DMS79 (cell line): ENCODE data around the gene TNFRSF13B.
"Not testable (repeated sequence)": the region's sequence is repeated elsewhere in the genome, so short reads cannot be mapped to it uniquely, and the experiment has no call there.

Experiments
- DNase-seq: peaks from one replicate; lab custom pipeline; 2025; lab: John Stamatoyannopoulos, UW

The TNFRSF13B gene

GRCh38 chr17:17004997-17005614, 33.2 kb upstream of the TNFRSF13B start:
- not testable (repeated sequence) for DNase-seq

- no peak for DNase-seq
These were observed 32.5 kb upstream of the TNFRSF13B start for GRCh38 chr17:17004251-17004996.

- not testable (repeated sequence) for DNase-seq
These were observed 31.1 kb upstream of the TNFRSF13B start for GRCh38 chr17:17002731-17003715.

- DNase-seq: no peak
These were observed 30.1 kb upstream of the TNFRSF13B start for GRCh38 chr17:17001874-17002520.

GRCh38 chr17:17001076-17001777, 29.3 kb upstream of the TNFRSF13B start:
- DNase-seq: no peak

GRCh38 chr17:16999931-17000625, 28.2 kb upstream of the TNFRSF13B start:
- no peak for DNase-seq

- DNase-seq: peak; percentile 14
These were observed 25.9 kb upstream of the TNFRSF13B start for GRCh38 chr17:16997514-16998429.

- not testable (repeated sequence) for DNase-seq
These were observed 24.8 kb upstream of the TNFRSF13B start for GRCh38 chr17:16996726-16997125.

- no peak for DNase-seq
These were observed 24.0 kb upstream of the TNFRSF13B start for GRCh38 chr17:16995930-16996329.

- no peak for DNase-seq
These were observed 22.7 kb upstream of the TNFRSF13B start for GRCh38 chr17:16994631-16995030.

GRCh38 chr17:16991349-16992009, 19.6 kb upstream of the TNFRSF13B start:
- no peak for DNase-seq

- DNase-seq: no peak
These were observed 18.3 kb upstream of the TNFRSF13B start for GRCh38 chr17:16989953-16990860.

- DNase-seq: no peak
These were observed 17.5 kb upstream of the TNFRSF13B start for GRCh38 chr17:16989230-16989952.

- no peak for DNase-seq
These were observed 16.9 kb upstream of the TNFRSF13B start for GRCh38 chr17:16988749-16989229.

GRCh38 chr17:16987830-16988601, 16.1 kb upstream of the TNFRSF13B start:
- no peak for DNase-seq
